Skin epidermis (tissue), 12 donors: ENCODE measurements around the gene GHSR.

Experiments
- H3K27ac ChIP-seq, 21 experiments: fragments of 200-600 bp; sonication (generic) in 11 of 21; one replicate each; pipeline ENCODE4 v1.5.0; 2020; ENCODE audit warnings: mild to moderate bottlenecking in 3 of 21, inconsistent platforms in 2 of 21, moderate library complexity in 2 of 21
- H3K4me3 ChIP-seq, 7 experiments: fragments of 200-600 bp; sonication (generic) in 2 of 7; one replicate each; pipeline ENCODE4 v1.5.0; 2020; ENCODE audit warnings: inconsistent platforms in 2 of 7, mild to moderate bottlenecking in 2 of 7, moderate library complexity in 1 of 7

The GHSR gene

GRCh38 chr3:172442606-172443005, 5.7 kb downstream of the GHSR start:
- no peak overlapping the region for H3K27ac ChIP-seq

GRCh38 chr3:172441581-172441980, 6.7 kb downstream of the GHSR start:
- no peak overlapping the region for H3K4me3 ChIP-seq

More at GRCh38 chr3:172442606-172443005, 5.7 kb downstream of the GHSR start:
- H3K4me3 ChIP-seq, result no peak overlapping the region

GRCh38 chr3:172438186-172438585, 10.1 kb downstream of the GHSR start:
- no peak overlapping the region for H3K27ac ChIP-seq
- H3K4me3 ChIP-seq, result no peak overlapping the region

More at GRCh38 chr3:172441581-172441980, 6.7 kb downstream of the GHSR start:
- H3K27ac ChIP-seq, result no peak overlapping the region

GRCh38 chr3:172437713-172438112, 10.5 kb downstream of the GHSR start:
- H3K4me3 ChIP-seq, result no peak overlapping the region
- no peak overlapping the region for H3K27ac ChIP-seq

GRCh38 chr3:172415323-172415722, 32.9 kb downstream of the GHSR start:
- Histone ChIP-seq H3K4me3 (no peak overlapping the region), H3K27ac (no peak overlapping the region)

- Histone ChIP-seq H3K4me3 (no peak overlapping the region), H3K27ac (no peak overlapping the region)
These were observed 36.7 kb downstream of the GHSR start for GRCh38 chr3:172411478-172411947.

- no peak overlapping the region for H3K27ac ChIP-seq
These were observed 37.4 kb downstream of the GHSR start for GRCh38 chr3:172410702-172411477.

GRCh38 chr3:172407872-172408271, 40.4 kb downstream of the GHSR start:
- no peak overlapping the region for H3K27ac ChIP-seq
- no peak overlapping the region for H3K4me3 ChIP-seq

More at GRCh38 chr3:172410702-172411477, 37.4 kb downstream of the GHSR start:
- H3K4me3 ChIP-seq, result no peak overlapping the region

GRCh38 chr3:172405914-172406313, 42.3 kb downstream of the GHSR start:
- Histone ChIP-seq H3K27ac (no peak overlapping the region), H3K4me3 (no peak overlapping the region)

GRCh38 chr3:172404237-172404962, 43.9 kb downstream of the GHSR start:
- H3K27ac ChIP-seq, result no peak overlapping the region
- H3K4me3 ChIP-seq, result no peak overlapping the region

- Histone ChIP-seq H3K27ac (no peak overlapping the region), H3K4me3 (no peak overlapping the region)
These were observed 45.2 kb downstream of the GHSR start for GRCh38 chr3:172402892-172403643.

- H3K4me3 ChIP-seq, result no peak overlapping the region
- no peak overlapping the region for H3K27ac ChIP-seq
These were observed 46.2 kb downstream of the GHSR start for GRCh38 chr3:172402090-172402489.

GRCh38 chr3:172398484-172398883, 49.8 kb downstream of the GHSR start:
- no peak overlapping the region for H3K27ac ChIP-seq
- no peak overlapping the region for H3K4me3 ChIP-seq

GRCh38 chr3:172397716-172398405, 50.4 kb downstream of the GHSR start:
- Histone ChIP-seq H3K27ac (no peak overlapping the region), H3K4me3 (no peak overlapping the region)

- Histone ChIP-seq H3K27ac (no peak overlapping the region), H3K4me3 (no peak overlapping the region)
These were observed 51.9 kb downstream of the GHSR start for GRCh38 chr3:172396400-172396799.

GRCh38 chr3:172394692-172395091, 53.6 kb downstream of the GHSR start:
- H3K27ac ChIP-seq, result no peak overlapping the region

More at GRCh38 chr3:172394692-172395091, 53.6 kb downstream of the GHSR start:
- no peak overlapping the region for H3K4me3 ChIP-seq
